GM23338 (cell line): ENCODE measurements around the gene MOXD1.

ENCODE experiments used
- CREB1 ChIP-seq: fragments of 250-450 bp; sonication (Bioruptor Pico); IDR thresholded peaks from 2 replicates; pipeline ENCODE4 v1.5.0; 2020; ENCODE audit warnings: low read depth, mild to moderate bottlenecking, moderate library complexity
- CTCF ChIP-seq, 2 experiments: fragments of 200-600 bp in 1 of 2; sonication (generic) in 1 of 2; conservative IDR thresholded peaks; 2 replicates each; pipeline versions ENCODE4 v1.5.1 to v1.6.1; 2016 to 2017; ENCODE audit warnings: antibody characterized with exemption in 2 of 2, low read depth in 2 of 2, mild to moderate bottlenecking in 2 of 2, moderate library complexity in 1 of 2
- EZH2 ChIP-seq: fragments of 200-600 bp; sonication (generic); IDR thresholded peaks from one replicate; pipeline ENCODE4 v1.8.0; 2017; ENCODE audit warnings: antibody characterized with exemption, mild to moderate bottlenecking, low read depth; ENCODE audit not compliant: unreplicated experiment
- EZH2phosphoT487 ChIP-seq: fragments of 200-600 bp; sonication (generic); IDR thresholded peaks from one replicate; pipeline ENCODE4 v1.8.1; 2018; ENCODE audit warnings: antibody characterized with exemption; ENCODE audit not compliant: unreplicated experiment
- JUNB ChIP-seq: IDR thresholded peaks from one replicate; pipeline ENCODE4 v1.6.1; 2016; ENCODE audit warnings: antibody characterized with exemption; ENCODE audit not compliant: unreplicated experiment
- NANOG ChIP-seq: IDR thresholded peaks from 2 replicates; pipeline ENCODE4 v1.6.1; 2016; ENCODE audit warnings: antibody characterized with exemption, borderline replicate concordance
- POLR2AphosphoS5 ChIP-seq: IDR thresholded peaks from 2 replicates; pipeline ENCODE4 v1.6.1; 2016; ENCODE audit warnings: antibody characterized with exemption, low read depth
- REST ChIP-seq: IDR thresholded peaks from one replicate; pipeline ENCODE4 v1.6.1; 2018; ENCODE audit warnings: antibody characterized with exemption; ENCODE audit not compliant: unreplicated experiment
- STAT1 ChIP-seq: IDR thresholded peaks from one replicate; pipeline ENCODE4 v1.6.1; 2016; ENCODE audit warnings: antibody characterized with exemption; ENCODE audit not compliant: unreplicated experiment
- ZNF114 ChIP-seq: fragments of 250-450 bp; sonication (Bioruptor Pico); IDR thresholded peaks from 2 replicates; pipeline ENCODE4 v1.5.0; 2020; ENCODE audit warnings: mild to moderate bottlenecking, moderate library complexity
- ZNF331 ChIP-seq: fragments of 250-450 bp; sonication (Bioruptor Pico); IDR thresholded peaks from 2 replicates; pipeline ENCODE4 v1.5.0; 2020; ENCODE audit warnings: low read depth, mild to moderate bottlenecking, moderate library complexity
- TF ChIP-seq, protein P1 (sequence below): fragments of 250-450 bp; sonication (Bioruptor Pico); IDR thresholded peaks from 2 replicates; pipeline ENCODE4 v1.5.0; 2020; ENCODE audit warnings: mild to moderate bottlenecking, moderate library complexity
- TF ChIP-seq, protein P2 (sequence below): IDR thresholded peaks from 2 replicates; pipeline ENCODE4 v1.6.1; 2016; ENCODE audit warnings: antibody characterized with exemption

GRCh38 chr6:132246632-132247270 is 154.5 kb downstream of the MOXD1 start:
- TF ChIP-seq CTCF (conservative IDR thresholded peaks at IDR 0.05; ENCODE audit: low read depth in 2 of 2): no peak
- no peak for TF ChIP-seq JUNB
- TF ChIP-seq POLR2AphosphoS5: no peak
- TF ChIP-seq EZH2: no peak
- no peak for TF ChIP-seq CREB1
- TF ChIP-seq, protein P1, sequence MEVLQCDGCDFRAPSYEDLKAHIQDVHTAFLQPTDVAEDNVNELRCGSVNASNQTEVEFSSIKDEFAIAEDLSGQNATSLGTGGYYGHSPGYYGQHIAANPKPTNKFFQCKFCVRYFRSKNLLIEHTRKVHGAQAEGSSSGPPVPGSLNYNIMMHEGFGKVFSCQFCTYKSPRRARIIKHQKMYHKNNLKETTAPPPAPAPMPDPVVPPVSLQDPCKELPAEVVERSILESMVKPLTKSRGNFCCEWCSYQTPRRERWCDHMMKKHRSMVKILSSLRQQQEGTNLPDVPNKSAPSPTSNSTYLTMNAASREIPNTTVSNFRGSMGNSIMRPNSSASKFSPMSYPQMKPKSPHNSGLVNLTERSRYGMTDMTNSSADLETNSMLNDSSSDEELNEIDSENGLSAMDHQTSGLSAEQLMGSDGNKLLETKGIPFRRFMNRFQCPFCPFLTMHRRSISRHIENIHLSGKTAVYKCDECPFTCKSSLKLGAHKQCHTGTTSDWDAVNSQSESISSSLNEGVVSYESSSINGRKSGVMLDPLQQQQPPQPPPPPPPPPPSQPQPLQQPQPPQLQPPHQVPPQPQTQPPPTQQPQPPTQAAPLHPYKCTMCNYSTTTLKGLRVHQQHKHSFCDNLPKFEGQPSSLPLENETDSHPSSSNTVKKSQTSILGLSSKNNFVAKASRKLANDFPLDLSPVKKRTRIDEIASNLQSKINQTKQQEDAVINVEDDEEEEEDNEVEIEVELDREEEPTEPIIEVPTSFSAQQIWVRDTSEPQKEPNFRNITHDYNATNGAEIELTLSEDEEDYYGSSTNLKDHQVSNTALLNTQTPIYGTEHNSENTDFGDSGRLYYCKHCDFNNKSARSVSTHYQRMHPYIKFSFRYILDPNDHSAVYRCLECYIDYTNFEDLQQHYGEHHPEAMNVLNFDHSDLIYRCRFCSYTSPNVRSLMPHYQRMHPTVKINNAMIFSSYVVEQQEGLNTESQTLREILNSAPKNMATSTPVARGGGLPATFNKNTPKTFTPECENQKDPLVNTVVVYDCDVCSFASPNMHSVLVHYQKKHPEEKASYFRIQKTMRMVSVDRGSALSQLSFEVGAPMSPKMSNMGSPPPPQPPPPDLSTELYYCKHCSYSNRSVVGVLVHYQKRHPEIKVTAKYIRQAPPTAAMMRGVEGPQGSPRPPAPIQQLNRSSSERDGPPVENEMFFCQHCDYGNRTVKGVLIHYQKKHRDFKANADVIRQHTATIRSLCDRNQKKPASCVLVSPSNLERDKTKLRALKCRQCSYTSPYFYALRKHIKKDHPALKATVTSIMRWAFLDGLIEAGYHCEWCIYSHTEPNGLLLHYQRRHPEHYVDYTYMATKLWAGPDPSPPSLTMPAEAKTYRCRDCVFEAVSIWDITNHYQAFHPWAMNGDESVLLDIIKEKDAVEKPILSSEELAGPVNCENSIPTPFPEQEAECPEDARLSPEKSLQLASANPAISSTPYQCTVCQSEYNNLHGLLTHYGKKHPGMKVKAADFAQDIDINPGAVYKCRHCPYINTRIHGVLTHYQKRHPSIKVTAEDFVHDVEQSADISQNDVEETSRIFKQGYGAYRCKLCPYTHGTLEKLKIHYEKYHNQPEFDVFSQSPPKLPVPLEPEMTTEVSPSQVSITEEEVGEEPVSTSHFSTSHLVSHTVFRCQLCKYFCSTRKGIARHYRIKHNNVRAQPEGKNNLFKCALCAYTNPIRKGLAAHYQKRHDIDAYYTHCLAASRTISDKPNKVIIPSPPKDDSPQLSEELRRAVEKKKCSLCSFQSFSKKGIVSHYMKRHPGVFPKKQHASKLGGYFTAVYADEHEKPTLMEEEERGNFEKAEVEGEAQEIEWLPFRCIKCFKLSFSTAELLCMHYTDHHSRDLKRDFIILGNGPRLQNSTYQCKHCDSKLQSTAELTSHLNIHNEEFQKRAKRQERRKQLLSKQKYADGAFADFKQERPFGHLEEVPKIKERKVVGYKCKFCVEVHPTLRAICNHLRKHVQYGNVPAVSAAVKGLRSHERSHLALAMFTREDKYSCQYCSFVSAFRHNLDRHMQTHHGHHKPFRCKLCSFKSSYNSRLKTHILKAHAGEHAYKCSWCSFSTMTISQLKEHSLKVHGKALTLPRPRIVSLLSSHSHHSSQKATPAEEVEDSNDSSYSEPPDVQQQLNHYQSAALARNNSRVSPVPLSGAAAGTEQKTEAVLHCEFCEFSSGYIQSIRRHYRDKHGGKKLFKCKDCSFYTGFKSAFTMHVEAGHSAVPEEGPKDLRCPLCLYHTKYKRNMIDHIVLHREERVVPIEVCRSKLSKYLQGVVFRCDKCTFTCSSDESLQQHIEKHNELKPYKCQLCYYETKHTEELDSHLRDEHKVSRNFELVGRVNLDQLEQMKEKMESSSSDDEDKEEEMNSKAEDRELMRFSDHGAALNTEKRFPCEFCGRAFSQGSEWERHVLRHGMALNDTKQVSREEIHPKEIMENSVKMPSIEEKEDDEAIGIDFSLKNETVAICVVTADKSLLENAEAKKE: no peak
- no peak for TF ChIP-seq REST
- no peak for TF ChIP-seq ZNF114 (CRISPR knock-in tag)
- TF ChIP-seq EZH2phosphoT487: no peak
- TF ChIP-seq, protein P2, sequence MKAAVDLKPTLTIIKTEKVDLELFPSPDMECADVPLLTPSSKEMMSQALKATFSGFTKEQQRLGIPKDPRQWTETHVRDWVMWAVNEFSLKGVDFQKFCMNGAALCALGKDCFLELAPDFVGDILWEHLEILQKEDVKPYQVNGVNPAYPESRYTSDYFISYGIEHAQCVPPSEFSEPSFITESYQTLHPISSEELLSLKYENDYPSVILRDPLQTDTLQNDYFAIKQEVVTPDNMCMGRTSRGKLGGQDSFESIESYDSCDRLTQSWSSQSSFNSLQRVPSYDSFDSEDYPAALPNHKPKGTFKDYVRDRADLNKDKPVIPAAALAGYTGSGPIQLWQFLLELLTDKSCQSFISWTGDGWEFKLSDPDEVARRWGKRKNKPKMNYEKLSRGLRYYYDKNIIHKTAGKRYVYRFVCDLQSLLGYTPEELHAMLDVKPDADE: no peak
- TF ChIP-seq STAT1: no peak
- no peak for TF ChIP-seq NANOG
- TF ChIP-seq ZNF331 (CRISPR knock-in tag): no peak
